GM12891 (cell line): ENCODE results near the gene TAS2R8.

Source experiments
- DNase-seq: peaks from one replicate; pipeline ENCODE4 v3.0.0; 2011; ENCODE audit warnings: low spot score; ENCODE audit not compliant: insufficient read length
- FAIRE-seq: peaks from 2 replicates; lab custom pipeline; 2011; peaks lifted over from hg19 to GRCh38; lab: Jason Lieb, UNC
- PAX5 ChIP-seq: IDR thresholded peaks from 2 replicates; pipeline ENCODE4 v1.6.1; 2011; ENCODE audit warnings: low read length, moderate library complexity, mild to moderate bottlenecking; ENCODE audit not compliant: insufficient read depth, severe bottlenecking
- POLR2A ChIP-seq: IDR thresholded peaks from 2 replicates; pipeline ENCODE4 v1.6.1; 2011; ENCODE audit warnings: low read depth, low read length, control low read depth
- POLR2AphosphoS5 ChIP-seq: IDR thresholded peaks from 2 replicates; pipeline ENCODE4 v1.6.1; 2011; ENCODE audit warnings: low read depth, low read length, control low read depth
- POU2F2 ChIP-seq: IDR thresholded peaks from 2 replicates; pipeline ENCODE4 v1.6.1; 2011; ENCODE audit warnings: low read depth, mild to moderate bottlenecking, control low read depth, low read length, moderate library complexity
- SPI1 ChIP-seq: IDR thresholded peaks from 2 replicates; pipeline ENCODE4 v1.6.1; 2011; ENCODE audit warnings: low read depth, low read length, control low read depth
- TAF1 ChIP-seq: IDR thresholded peaks from 2 replicates; pipeline ENCODE4 v1.6.1; 2011; ENCODE audit warnings: low read depth, low read length, control low read depth

TAS2R8 gene

GRCh38 chr12:10759657-10760056 is 47.4 kb downstream of the TAS2R8 start:
- TF ChIP-seq POLR2AphosphoS5, result no peak
- no peak for TF ChIP-seq SPI1
- TF ChIP-seq PAX5, result no peak
- TF ChIP-seq POU2F2, result no peak
- no peak for TF ChIP-seq TAF1
- TF ChIP-seq POLR2A, result no peak
- DNase-seq (no peak), FAIRE-seq (no peak)

DNA sequence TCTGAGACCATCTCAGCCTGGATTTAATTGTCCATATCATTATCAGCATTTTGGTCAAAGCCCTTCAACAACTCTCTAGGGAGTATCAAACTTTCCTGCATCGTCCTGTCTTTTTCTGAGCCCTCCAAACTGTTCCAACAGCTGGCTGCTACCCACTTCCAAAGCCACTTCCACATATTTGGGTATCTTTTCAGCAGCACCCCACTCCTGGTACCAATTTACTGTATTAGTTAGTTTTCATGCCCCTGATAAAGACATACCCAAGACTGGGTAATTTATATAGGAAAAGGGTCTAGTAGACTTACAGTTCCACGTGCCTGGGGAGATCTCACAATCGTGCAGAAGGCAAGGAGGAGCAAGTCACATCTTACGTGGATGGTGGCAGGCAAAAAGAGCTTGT is 50.9 kb downstream of the TAS2R8 start:
- no peak for DNase-seq
- FAIRE-seq, result no peak
- no peak for TF ChIP-seq POLR2A
- no peak for TF ChIP-seq SPI1
- no peak for TF ChIP-seq POU2F2
- TF ChIP-seq TAF1, result no peak
- TF ChIP-seq POLR2AphosphoS5, result no peak
- TF ChIP-seq PAX5, result no peak
